GM15510 (cell line): ENCODE data around the gene SESN1.

Experiments
- POLR2A ChIP-seq: IDR thresholded peaks from 3 replicates; pipeline ENCODE4 v1.6.1; 2011; ENCODE audit warnings: borderline replicate concordance; ENCODE audit not compliant: insufficient read length; ENCODE audit errors: extremely low read depth

SESN1 gene

GRCh38 chr6:108974201-108974600 lies 120.4 kb downstream of the SESN1 start:
- no peak for TF ChIP-seq POLR2A

GRCh38 chr6:108969776-108970175 lies 124.9 kb downstream of the SESN1 start:
- no peak for TF ChIP-seq POLR2A

- no peak for TF ChIP-seq POLR2A
Observed at GRCh38 chr6:108968325-108969316, 126.0 kb downstream of the SESN1 start.

GRCh38 chr6:108966855-108967755 lies 127.5 kb downstream of the SESN1 start:
- TF ChIP-seq POLR2A: no peak

DNA sequence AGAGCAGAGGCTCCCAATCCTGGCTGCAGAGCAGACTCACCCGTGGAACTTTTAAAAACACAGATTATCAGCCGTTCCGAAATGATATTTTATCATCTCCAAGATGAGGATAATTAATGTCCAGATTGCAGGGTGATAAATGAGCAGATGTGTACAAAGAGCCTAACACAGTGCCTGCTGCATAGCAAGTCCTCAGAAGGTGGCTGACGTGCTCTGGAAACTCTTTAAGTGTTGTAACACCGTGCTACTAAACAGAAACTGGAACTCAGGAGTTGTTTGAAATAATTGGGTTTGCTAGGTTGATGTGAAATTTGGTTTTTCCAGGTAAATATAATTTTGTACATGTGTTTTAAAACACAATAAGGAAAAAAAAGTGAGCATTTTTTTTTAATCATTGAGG lies 128.4 kb downstream of the SESN1 start:
- TF ChIP-seq POLR2A: no peak

GRCh38 chr6:108961985-108962384 lies 132.7 kb downstream of the SESN1 start:
- TF ChIP-seq POLR2A: no peak

- no peak for TF ChIP-seq POLR2A
Observed at GRCh38 chr6:108961077-108961476, 133.6 kb downstream of the SESN1 start.

GRCh38 chr6:108960601-108961000 lies 134.0 kb downstream of the SESN1 start:
- no peak for TF ChIP-seq POLR2A

DNA sequence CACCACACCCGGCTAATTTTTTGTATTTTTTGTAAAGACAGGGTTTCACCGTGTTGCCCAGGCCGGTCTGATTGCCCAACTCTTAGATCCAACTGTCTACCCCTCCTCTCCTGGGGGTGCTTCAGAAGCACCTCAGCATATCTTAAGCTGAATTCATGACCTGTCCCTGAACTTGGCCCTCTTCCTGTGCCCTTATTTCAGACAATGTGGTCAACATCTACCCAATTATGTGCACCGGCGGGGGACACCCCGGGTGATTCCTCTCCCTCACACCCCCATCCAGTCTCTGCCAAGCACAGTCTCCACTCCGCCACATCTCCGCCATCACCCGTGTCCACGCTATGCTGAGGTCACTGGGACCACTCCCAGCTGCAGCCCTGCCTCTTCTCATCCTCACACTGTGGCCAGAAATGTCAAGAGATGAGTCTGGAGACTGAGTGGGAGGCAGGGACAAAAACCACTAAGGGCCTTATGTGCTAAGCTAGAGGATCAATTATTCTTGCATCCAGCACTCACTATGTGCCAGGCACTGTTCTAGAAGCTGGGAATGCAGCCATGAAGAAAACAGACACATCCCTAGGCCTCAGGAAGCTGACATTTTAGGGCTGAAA lies 134.6 kb downstream of the SESN1 start:
- TF ChIP-seq POLR2A: no peak

GRCh38 chr6:108958900-108959770 lies 135.5 kb downstream of the SESN1 start:
- TF ChIP-seq POLR2A: no peak

DNA sequence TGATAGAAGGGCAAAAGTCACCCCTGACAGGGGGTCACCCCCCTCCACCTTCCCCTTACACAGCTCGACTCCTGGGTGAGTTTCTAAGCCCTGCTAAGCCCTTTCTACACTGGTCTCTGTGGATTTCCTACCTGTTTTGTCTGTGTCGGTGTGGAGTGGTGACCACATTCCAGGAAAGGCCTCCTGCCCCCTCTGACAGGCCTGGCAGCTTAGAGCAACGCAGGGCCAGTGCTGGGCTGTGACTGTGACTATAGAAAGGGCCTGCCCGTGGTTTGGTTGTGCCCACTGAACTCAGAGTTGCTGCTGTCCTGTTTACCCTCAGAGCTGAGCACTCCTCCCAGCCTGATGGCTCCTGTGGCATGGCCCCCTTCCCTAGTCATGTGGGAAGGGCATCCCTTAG lies 137.4 kb downstream of the SESN1 start:
- TF ChIP-seq POLR2A: no peak

- TF ChIP-seq POLR2A: no peak
Observed at GRCh38 chr6:108955329-108955949, 139.2 kb downstream of the SESN1 start.

DNA sequence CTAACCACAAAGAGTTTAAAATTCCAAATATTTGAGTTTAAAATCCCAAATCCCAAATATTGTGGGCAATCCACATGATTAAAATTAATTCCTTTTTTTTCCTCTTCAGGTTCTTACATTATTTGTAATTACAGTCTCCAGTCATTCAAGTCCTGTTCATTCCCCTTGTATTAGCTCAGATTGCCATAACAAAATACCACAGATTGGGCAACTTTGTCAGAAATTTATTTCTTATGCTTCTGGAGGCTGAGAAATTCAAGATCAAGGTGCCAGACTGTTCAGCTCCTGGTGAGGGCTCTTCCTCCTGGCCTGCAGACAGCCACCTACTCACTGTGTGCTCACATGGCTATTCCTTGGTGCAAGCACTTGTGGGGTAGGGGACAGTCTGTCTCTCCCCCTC lies 141.0 kb downstream of the SESN1 start:
- no peak for TF ChIP-seq POLR2A
